ENCODE results near the gene TMEM151B. TPM values are rescaled to one million over a fixed set of nuclear protein-coding genes. Genes with fewer than 3 reads are reported as not detected.

Gene TMEM151B
- total and polyA plus RNA-seq, 10 of the 15 experiments (the other 5 are each of a cell fraction or from before 2014, with no cell fraction given): 0.01 to 0.19 (median 0.05) TPM; not detected in 6

DNA sequence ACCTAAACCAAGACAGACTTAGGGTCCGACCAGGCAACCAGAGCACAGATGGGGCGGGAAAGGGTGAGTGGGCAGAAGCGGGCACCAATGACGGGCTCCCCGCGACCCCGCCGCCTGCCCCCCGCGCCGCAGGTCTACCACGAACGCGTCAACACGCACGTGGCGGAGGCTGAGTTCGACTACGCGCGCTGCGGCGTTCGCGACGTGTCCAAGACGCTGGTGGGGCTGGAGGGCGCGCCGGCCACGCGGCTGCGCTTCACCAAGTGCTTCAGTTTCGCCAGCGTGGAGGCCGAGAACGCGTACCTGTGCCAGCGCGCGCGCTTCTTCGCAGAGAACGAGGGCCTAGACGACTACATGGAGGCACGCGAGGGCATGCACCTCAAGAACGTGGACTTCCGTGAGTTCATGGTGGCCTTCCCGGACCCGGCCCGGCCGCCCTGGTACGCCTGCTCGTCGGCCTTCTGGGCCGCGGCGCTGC is 5.1 kb downstream of the TMEM151B start:
- no peak overlapping the region for H3K4me3 ChIP-seq
- CTCF ChIA-PET: interaction anchor here (0.6 to 0.8 kb wide), 2 partner anchors 102 to 194 kb away, joined by 3 read pairs; no protein-coding TSS in a partner anchor
- in situ Hi-C loops (cut with MboI): no loop called here
- DNase-seq (ENCODE audit: low read depth, low spot score) (no peak), FAIRE-seq (no peak), ATAC-seq (no peak)
- BruUV-seq (replicated peaks): no TSS peak
- SMC1A ChIA-PET (ENCODE audit: uncharacterized antibody, unreplicated experiment): no interaction called here
- no peak overlapping the region for H2AFZ ChIP-seq (ENCODE audit: control insufficient read depth, low read depth, low read length)
- WGBS (ENCODE audit: insufficient coverage, insufficient replicate concordance, low lambda C conversion rate, missing lambda C conversion rate): 83% methylated on average over 32 of the region's 59 CpGs
- POLR2A ChIA-PET: no interaction called here
- H3K4me2 ChIP-seq (ENCODE audit: control insufficient read depth, insufficient read depth): no peak overlapping the region
- H3K9ac ChIP-seq (ENCODE audit: control insufficient read depth, insufficient read depth, low read length): no peak overlapping the region
- RAD21 ChIA-PET (ENCODE audit: unreplicated experiment): no interaction called here
- no peak for TF ChIP-seq TAF1 (IDR thresholded peaks at IDR 0.05; ENCODE audit: borderline replicate concordance, low read depth, low read length)
- TF ChIP-seq, protein P1, sequence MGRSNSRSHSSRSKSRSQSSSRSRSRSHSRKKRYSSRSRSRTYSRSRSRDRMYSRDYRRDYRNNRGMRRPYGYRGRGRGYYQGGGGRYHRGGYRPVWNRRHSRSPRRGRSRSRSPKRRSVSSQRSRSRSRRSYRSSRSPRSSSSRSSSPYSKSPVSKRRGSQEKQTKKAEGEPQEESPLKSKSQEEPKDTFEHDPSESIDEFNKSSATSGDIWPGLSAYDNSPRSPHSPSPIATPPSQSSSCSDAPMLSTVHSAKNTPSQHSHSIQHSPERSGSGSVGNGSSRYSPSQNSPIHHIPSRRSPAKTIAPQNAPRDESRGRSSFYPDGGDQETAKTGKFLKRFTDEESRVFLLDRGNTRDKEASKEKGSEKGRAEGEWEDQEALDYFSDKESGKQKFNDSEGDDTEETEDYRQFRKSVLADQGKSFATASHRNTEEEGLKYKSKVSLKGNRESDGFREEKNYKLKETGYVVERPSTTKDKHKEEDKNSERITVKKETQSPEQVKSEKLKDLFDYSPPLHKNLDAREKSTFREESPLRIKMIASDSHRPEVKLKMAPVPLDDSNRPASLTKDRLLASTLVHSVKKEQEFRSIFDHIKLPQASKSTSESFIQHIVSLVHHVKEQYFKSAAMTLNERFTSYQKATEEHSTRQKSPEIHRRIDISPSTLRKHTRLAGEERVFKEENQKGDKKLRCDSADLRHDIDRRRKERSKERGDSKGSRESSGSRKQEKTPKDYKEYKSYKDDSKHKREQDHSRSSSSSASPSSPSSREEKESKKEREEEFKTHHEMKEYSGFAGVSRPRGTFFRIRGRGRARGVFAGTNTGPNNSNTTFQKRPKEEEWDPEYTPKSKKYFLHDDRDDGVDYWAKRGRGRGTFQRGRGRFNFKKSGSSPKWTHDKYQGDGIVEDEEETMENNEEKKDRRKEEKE (IDR thresholded peaks at IDR 0.05): no peak
- TF ChIP-seq HCFC1 (IDR thresholded peaks at IDR 0.05; ENCODE audit: low read length): no peak
- no peak for TF ChIP-seq ESRRA (IDR thresholded peaks at IDR 0.05; ENCODE audit: low read length)
- no peak for TF ChIP-seq DPF2 (IDR thresholded peaks at IDR 0.05)
- TF ChIP-seq, protein P2, sequence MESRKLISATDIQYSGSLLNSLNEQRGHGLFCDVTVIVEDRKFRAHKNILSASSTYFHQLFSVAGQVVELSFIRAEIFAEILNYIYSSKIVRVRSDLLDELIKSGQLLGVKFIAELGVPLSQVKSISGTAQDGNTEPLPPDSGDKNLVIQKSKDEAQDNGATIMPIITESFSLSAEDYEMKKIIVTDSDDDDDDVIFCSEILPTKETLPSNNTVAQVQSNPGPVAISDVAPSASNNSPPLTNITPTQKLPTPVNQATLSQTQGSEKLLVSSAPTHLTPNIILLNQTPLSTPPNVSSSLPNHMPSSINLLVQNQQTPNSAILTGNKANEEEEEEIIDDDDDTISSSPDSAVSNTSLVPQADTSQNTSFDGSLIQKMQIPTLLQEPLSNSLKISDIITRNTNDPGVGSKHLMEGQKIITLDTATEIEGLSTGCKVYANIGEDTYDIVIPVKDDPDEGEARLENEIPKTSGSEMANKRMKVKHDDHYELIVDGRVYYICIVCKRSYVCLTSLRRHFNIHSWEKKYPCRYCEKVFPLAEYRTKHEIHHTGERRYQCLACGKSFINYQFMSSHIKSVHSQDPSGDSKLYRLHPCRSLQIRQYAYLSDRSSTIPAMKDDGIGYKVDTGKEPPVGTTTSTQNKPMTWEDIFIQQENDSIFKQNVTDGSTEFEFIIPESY (IDR thresholded peaks at IDR 0.05): no peak
- no peak for TF ChIP-seq MYB (IDR thresholded peaks at IDR 0.05; ENCODE audit: borderline replicate concordance, low read depth, low read length)
- no peak for TF ChIP-seq MXI1 (IDR thresholded peaks at IDR 0.05; ENCODE audit: low read depth, low read length)
- TF ChIP-seq, protein P3, sequence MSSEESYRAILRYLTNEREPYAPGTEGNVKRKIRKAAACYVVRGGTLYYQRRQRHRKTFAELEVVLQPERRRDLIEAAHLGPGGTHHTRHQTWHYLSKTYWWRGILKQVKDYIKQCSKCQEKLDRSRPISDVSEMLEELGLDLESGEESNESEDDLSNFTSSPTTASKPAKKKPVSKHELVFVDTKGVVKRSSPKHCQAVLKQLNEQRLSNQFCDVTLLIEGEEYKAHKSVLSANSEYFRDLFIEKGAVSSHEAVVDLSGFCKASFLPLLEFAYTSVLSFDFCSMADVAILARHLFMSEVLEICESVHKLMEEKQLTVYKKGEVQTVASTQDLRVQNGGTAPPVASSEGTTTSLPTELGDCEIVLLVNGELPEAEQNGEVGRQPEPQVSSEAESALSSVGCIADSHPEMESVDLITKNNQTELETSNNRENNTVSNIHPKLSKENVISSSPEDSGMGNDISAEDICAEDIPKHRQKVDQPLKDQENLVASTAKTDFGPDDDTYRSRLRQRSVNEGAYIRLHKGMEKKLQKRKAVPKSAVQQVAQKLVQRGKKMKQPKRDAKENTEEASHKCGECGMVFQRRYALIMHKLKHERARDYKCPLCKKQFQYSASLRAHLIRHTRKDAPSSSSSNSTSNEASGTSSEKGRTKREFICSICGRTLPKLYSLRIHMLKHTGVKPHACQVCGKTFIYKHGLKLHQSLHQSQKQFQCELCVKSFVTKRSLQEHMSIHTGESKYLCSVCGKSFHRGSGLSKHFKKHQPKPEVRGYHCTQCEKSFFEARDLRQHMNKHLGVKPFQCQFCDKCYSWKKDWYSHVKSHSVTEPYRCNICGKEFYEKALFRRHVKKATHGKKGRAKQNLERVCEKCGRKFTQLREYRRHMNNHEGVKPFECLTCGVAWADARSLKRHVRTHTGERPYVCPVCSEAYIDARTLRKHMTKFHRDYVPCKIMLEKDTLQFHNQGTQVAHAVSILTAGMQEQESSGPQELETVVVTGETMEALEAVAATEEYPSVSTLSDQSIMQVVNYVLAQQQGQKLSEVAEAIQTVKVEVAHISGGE (CRISPR knock-in tag; IDR thresholded peaks at IDR 0.05): no peak
- no peak for TF ChIP-seq PAX8 (IDR thresholded peaks at IDR 0.05)
- no peak for TF ChIP-seq MYC (IDR thresholded peaks at IDR 0.05; ENCODE audit: insufficient read depth, insufficient read length, insufficient replicate concordance, low read length, severe bottlenecking)
- TF ChIP-seq, protein P4, sequence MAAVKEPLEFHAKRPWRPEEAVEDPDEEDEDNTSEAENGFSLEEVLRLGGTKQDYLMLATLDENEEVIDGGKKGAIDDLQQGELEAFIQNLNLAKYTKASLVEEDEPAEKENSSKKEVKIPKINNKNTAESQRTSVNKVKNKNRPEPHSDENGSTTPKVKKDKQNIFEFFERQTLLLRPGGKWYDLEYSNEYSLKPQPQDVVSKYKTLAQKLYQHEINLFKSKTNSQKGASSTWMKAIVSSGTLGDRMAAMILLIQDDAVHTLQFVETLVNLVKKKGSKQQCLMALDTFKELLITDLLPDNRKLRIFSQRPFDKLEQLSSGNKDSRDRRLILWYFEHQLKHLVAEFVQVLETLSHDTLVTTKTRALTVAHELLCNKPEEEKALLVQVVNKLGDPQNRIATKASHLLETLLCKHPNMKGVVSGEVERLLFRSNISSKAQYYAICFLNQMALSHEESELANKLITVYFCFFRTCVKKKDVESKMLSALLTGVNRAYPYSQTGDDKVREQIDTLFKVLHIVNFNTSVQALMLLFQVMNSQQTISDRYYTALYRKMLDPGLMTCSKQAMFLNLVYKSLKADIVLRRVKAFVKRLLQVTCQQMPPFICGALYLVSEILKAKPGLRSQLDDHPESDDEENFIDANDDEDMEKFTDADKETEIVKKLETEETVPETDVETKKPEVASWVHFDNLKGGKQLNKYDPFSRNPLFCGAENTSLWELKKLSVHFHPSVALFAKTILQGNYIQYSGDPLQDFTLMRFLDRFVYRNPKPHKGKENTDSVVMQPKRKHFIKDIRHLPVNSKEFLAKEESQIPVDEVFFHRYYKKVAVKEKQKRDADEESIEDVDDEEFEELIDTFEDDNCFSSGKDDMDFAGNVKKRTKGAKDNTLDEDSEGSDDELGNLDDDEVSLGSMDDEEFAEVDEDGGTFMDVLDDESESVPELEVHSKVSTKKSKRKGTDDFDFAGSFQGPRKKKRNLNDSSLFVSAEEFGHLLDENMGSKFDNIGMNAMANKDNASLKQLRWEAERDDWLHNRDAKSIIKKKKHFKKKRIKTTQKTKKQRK (IDR thresholded peaks at IDR 0.05; ENCODE audit: low read depth, low read length): no peak
- no peaks in the 10 kb centered on the region for H3K9me3 ChIP-seq (replicated peaks; ENCODE audit: control insufficient read depth, insufficient read depth, low read length)
- no peak overlapping the region for H3K27ac ChIP-seq (ENCODE audit: control insufficient read depth, insufficient read depth)
- H3K36me3 ChIP-seq (ENCODE audit: control insufficient read depth in 2 of 2, insufficient read depth in 2 of 2, low read length in 1 of 2): no peaks in the 10 kb centered on the region; a peak in 1 of 4 replicates
- H3K27me3 ChIP-seq (replicated peaks in 1 of 2; ENCODE audit: control insufficient read depth in 2 of 2, insufficient read depth in 2 of 2, low read length in 1 of 2): peaks cover 2 to 15% of the 10 kb centered on the region in 2 experiments; a peak in 3 of 4 replicates
- intact Hi-C loops (cut with micrococcal nuclease; ENCODE audit: unreplicated experiment): no loop called here
- H3K4me1 ChIP-seq (ENCODE audit: control insufficient read depth, insufficient read depth, low read length): no peaks in the 10 kb centered on the region
- H3K79me2 ChIP-seq (ENCODE audit: control insufficient read depth, insufficient read depth, low read length): no peaks in the 10 kb centered on the region
- no peaks in the 10 kb centered on the region for H4K20me1 ChIP-seq (ENCODE audit: control insufficient read depth, insufficient read depth)

Measured in GM12878 (cell line).